Endothelial cell of umbilical vein (primary cell): ENCODE results near the gene IL23A. TPM values are rescaled to one million over a fixed set of nuclear protein-coding genes. Genes with fewer than 3 reads are reported as not detected.

Source experiments
- BruUV-seq: library from RNA; stranded (reverse); fragments of 400-500 nt; replicated peaks from 2 replicates; lab custom pipeline; 2021; lab: Mats Ljungman, UMichigan
- CTCF ChIA-PET: fragments of 300-600, 350-600 bp; sonication (Branson Sonifier 250); formaldehyde crosslinking; loops from one replicate; lab custom pipeline; 2021; ENCODE audit warnings: antibody characterized with exemption, inconsistent platforms; lab: Charles Lee
- POLR2A ChIA-PET: fragments of 300-600, 350-600 bp; sonication (Branson Sonifier 250); formaldehyde crosslinking; loops from one replicate; lab custom pipeline; 2021; ENCODE audit warnings: antibody characterized with exemption, inconsistent platforms; lab: Charles Lee
- DNase-seq: peaks from one replicate; pipeline ENCODE4 v3.0.0-alpha.2; 2011; ENCODE audit warnings: low read depth, low spot score
- FAIRE-seq: peaks from 2 replicates; lab custom pipeline; 2011; peaks lifted over from hg19 to GRCh38; lab: Jason Lieb, UNC
- H2AFZ ChIP-seq: 2 replicates; pipeline ENCODE4 v1.6.0; 2012; ENCODE audit warnings: low read depth, low read length, control low read depth, inconsistent platforms
- H3K27ac ChIP-seq: 2 replicates; pipeline ENCODE4 v1.5.1; 2011; ENCODE audit warnings: low read depth, mild to moderate bottlenecking, control low read depth, low read length, moderate library complexity; ENCODE audit not compliant: insufficient read depth
- H3K27me3 ChIP-seq, 2 experiments: 2 replicates each; pipeline versions ENCODE4 v1.6.0 to v1.6.1; 2011; ENCODE audit warnings: low read length in 2 of 2, mixed read lengths in 1 of 2; ENCODE audit not compliant: control insufficient read depth in 2 of 2, insufficient read depth in 2 of 2
- H3K36me3 ChIP-seq, 2 experiments: 2 replicates in 1 of 2; 3 replicates in 1 of 2; pipeline ENCODE4 v1.5.1; 2011; ENCODE audit warnings: low read length in 2 of 2, mild to moderate bottlenecking in 1 of 2, moderate library complexity in 1 of 2; ENCODE audit not compliant: control insufficient read depth in 2 of 2, insufficient read depth in 2 of 2; ENCODE audit errors: extremely low read depth in 1 of 2
- H3K4me1 ChIP-seq: 3 replicates; pipeline ENCODE4 v1.5.1; 2011; ENCODE audit warnings: mild to moderate bottlenecking, low read length; ENCODE audit not compliant: control insufficient read depth, insufficient read depth; ENCODE audit errors: extremely low read depth
- H3K4me2 ChIP-seq: 2 replicates; pipeline ENCODE4 v1.6.1; 2011; ENCODE audit warnings: low read length, control low read depth, mixed read lengths; ENCODE audit not compliant: insufficient read depth
- H3K4me3 ChIP-seq, 3 experiments: fragments of 200-600 bp in 1 of 3; sonication (generic), shearing (Covaris generic) in 1 of 3; replicated peaks in 1 of 3; 2 replicates each; pipeline ENCODE4 v1.5.1; 2011 to 2016; ENCODE audit warnings: control low read depth in 3 of 3, low read length in 3 of 3, mild to moderate bottlenecking in 2 of 3, inconsistent platforms in 1 of 3, low read depth in 1 of 3, moderate library complexity in 1 of 3; ENCODE audit not compliant: insufficient read depth in 1 of 3
- H3K79me2 ChIP-seq: 2 replicates; pipeline ENCODE4 v1.6.0; 2012; ENCODE audit warnings: low read length, inconsistent platforms; ENCODE audit not compliant: control insufficient read depth, insufficient read depth
- H3K9ac ChIP-seq: replicated peaks from 2 replicates; pipeline ENCODE3; 2011; ENCODE audit warnings: low read length, control low read depth; ENCODE audit not compliant: insufficient read depth; ENCODE audit errors: extremely low read depth
- H3K9me1 ChIP-seq: replicated peaks from 3 replicates; pipeline ENCODE4 v1.6.0; 2011; ENCODE audit warnings: mild to moderate bottlenecking, low read length; ENCODE audit not compliant: control insufficient read depth, insufficient read depth; ENCODE audit errors: extremely low read depth
- H3K9me3 ChIP-seq: replicated peaks from 2 replicates; pipeline ENCODE4 v1.5.1; 2012; ENCODE audit warnings: low read length, inconsistent platforms; ENCODE audit not compliant: control insufficient read depth, insufficient read depth
- H4K20me1 ChIP-seq: replicated peaks from 2 replicates; pipeline ENCODE3; 2011; ENCODE audit warnings: mild to moderate bottlenecking, low read length; ENCODE audit not compliant: control insufficient read depth, insufficient read depth; ENCODE audit errors: extremely low read depth
- EZH2 ChIP-seq: IDR thresholded peaks from 2 replicates; pipeline ENCODE4 v1.6.1; 2012; ENCODE audit warnings: borderline replicate concordance, low read depth, mild to moderate bottlenecking, moderate library complexity, low read length, inconsistent platforms; ENCODE audit not compliant: severe bottlenecking
- FOS ChIP-seq: IDR thresholded peaks from 2 replicates; pipeline ENCODE4 v1.6.1; 2011; ENCODE audit warnings: mild to moderate bottlenecking, low read length, moderate library complexity, borderline replicate concordance; ENCODE audit not compliant: insufficient read depth
- GATA2 ChIP-seq: IDR thresholded peaks from 2 replicates; pipeline ENCODE4 v1.7.0; 2011; ENCODE audit warnings: low read depth, mild to moderate bottlenecking, moderate library complexity, mixed read lengths, low read length; ENCODE audit not compliant: insufficient read length, insufficient read depth
- JUN ChIP-seq: IDR thresholded peaks from 2 replicates; pipeline ENCODE4 v1.6.1; 2011; ENCODE audit warnings: borderline replicate concordance, low read depth; ENCODE audit not compliant: insufficient read length, insufficient read depth
- MYC ChIP-seq: IDR thresholded peaks from one replicate; pipeline ENCODE4 v1.6.1; 2011; ENCODE audit warnings: mild to moderate bottlenecking, low read depth, low read length
- POLR2A ChIP-seq: IDR thresholded peaks from 2 replicates; pipeline ENCODE4 v1.6.1; 2012; ENCODE audit warnings: low read depth, mild to moderate bottlenecking, control low read depth, low read length
- POLR2AphosphoS5 ChIP-seq: IDR thresholded peaks from 2 replicates; pipeline ENCODE4 v1.6.1; 2012; ENCODE audit warnings: low read depth, mild to moderate bottlenecking, control low read depth, low read length, moderate library complexity; ENCODE audit not compliant: insufficient read depth
- dilution Hi-C: fragments of 300-500 bp; cut with MboI; formaldehyde crosslinking; loops from one replicate; pipeline ENCODE4 v1.15.0; 2019; ENCODE audit warnings: low sequenced_read_pairs; ENCODE audit not compliant: extremely low pct_ligation_motif_present
- intact Hi-C: fragments of 100-400 bp; cut with micrococcal nuclease; formaldehyde crosslinking; loops from one replicate; pipeline ENCODE4 v1.10.0; 2022
- polyA plus RNA-seq, 4 experiments: library from polyadenylated mRNA; depleted of rRNA in 3 of 4; stranded (reverse) in 3 of 4; unstranded in 1 of 4; fragments of >200 nt; gene quantifications; 2 replicates each; pipeline versions ENCODE4 v1.2.1 to v1.2.3, GENCODE V29; 2011 to 2012; ENCODE audit warnings: missing spikeins in 1 of 4
- total RNA-seq: library from RNA; stranded (reverse); gene quantifications from 2 replicates; pipeline ENCODE4 v1.2.3, GENCODE V29; 2021
- TF ChIP-seq, protein P1 (sequence below): IDR thresholded peaks from 2 replicates; pipeline ENCODE4 v1.6.1; 2011; ENCODE audit not compliant: insufficient read depth, insufficient read length
- TF ChIP-seq, protein P2 (sequence below), 2 donors: IDR thresholded peaks; 1 replicate in 1 of 2; 2 replicates in 1 of 2; pipeline ENCODE4 v1.5.1; 2011; ENCODE audit warnings: low read length in 2 of 2, mild to moderate bottlenecking in 2 of 2, moderate library complexity in 2 of 2, control low read depth in 1 of 2, inconsistent platforms in 1 of 2, low read depth in 1 of 2; ENCODE audit not compliant: insufficient read depth in 1 of 2; ENCODE audit errors: extremely low read depth in 1 of 2

IL23A gene
- total and polyA plus RNA-seq, 2 donors (not counting 3 experiments of a cell fraction or from before 2014, with no cell fraction given): 0.12 TPM; not detected in 1

- Histone ChIP-seq H3K9me1 (no peaks in the 10 kb centered on the region), H3K36me3 (peaks cover 0 to 6% of the 10 kb centered on the region in 2 experiments), H3K9ac (no peak overlapping the region), H3K27me3 (no peaks in the 10 kb centered on the region), H3K27ac (no peak overlapping the region), H4K20me1 (no peaks in the 10 kb centered on the region), H3K4me2 (no peak overlapping the region), H3K9me3 (no peaks in the 10 kb centered on the region), H3K4me3 (no peak overlapping the region), H3K4me1 (peaks cover 14% of the 10 kb centered on the region), H3K79me2 (no peaks in the 10 kb centered on the region), H2AFZ (no peak overlapping the region)
- CTCF ChIA-PET: interaction anchor here (0.9 to 1.3 kb wide), 3 partner anchors 11 to 126 kb away, joined by 3 read pairs; no protein-coding TSS in a partner anchor
- POLR2A ChIA-PET: no interaction called here
- dilution Hi-C loops: no loop called here
- no peak for DNase-seq
- BruUV-seq: no TSS peak
- TF ChIP-seq EZH2 (no peak), POLR2AphosphoS5 (no peak), POLR2A (no peak), JUN (no peak), MYC (no peak), FOS (no peak), GATA2 (no peak)
- TF ChIP-seq, protein P1, sequence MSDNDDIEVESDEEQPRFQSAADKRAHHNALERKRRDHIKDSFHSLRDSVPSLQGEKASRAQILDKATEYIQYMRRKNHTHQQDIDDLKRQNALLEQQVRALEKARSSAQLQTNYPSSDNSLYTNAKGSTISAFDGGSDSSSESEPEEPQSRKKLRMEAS: no peak
- TF ChIP-seq, protein P2, sequence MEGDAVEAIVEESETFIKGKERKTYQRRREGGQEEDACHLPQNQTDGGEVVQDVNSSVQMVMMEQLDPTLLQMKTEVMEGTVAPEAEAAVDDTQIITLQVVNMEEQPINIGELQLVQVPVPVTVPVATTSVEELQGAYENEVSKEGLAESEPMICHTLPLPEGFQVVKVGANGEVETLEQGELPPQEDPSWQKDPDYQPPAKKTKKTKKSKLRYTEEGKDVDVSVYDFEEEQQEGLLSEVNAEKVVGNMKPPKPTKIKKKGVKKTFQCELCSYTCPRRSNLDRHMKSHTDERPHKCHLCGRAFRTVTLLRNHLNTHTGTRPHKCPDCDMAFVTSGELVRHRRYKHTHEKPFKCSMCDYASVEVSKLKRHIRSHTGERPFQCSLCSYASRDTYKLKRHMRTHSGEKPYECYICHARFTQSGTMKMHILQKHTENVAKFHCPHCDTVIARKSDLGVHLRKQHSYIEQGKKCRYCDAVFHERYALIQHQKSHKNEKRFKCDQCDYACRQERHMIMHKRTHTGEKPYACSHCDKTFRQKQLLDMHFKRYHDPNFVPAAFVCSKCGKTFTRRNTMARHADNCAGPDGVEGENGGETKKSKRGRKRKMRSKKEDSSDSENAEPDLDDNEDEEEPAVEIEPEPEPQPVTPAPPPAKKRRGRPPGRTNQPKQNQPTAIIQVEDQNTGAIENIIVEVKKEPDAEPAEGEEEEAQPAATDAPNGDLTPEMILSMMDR (IDR thresholded peaks at IDR 0.05; ENCODE audit: extremely low read depth in 1 of 2, insufficient read depth in 1 of 2, low read depth in 1 of 2, low read length in 2 of 2): no peak
- FAIRE-seq: no peak
- intact Hi-C loops: no loop called here
Observed at GRCh38 chr12:56337753-56338251, 882 bp upstream of the IL23A start.
